HEK293 (cell line): Measurements from ENCODE around the gene ABRACL.

Source experiments
- BCL11A ChIP-seq: fragments of 450-650 bp; formaldehyde crosslinking; IDR thresholded peaks from 2 replicates; pipeline ENCODE4 v1.5.1; 2016; ENCODE audit warnings: low read depth, missing biosample characterization, missing genetic modification characterization
- HOXC10 ChIP-seq: sonication (generic); formaldehyde crosslinking; IDR thresholded peaks from 2 replicates; pipeline ENCODE4 v1.8.1; 2023; ENCODE audit warnings: mild to moderate bottlenecking, missing genetic modification reagents
- KLF8 ChIP-seq: fragments of 450-650 bp; formaldehyde crosslinking; IDR thresholded peaks from 2 replicates; pipeline ENCODE4 v1.5.1; 2016; ENCODE audit warnings: missing biosample characterization, missing genetic modification characterization
- KLF9 ChIP-seq: fragments of 450-650 bp; formaldehyde crosslinking; IDR thresholded peaks from 2 replicates; pipeline ENCODE4 v1.5.1; 2016; ENCODE audit warnings: missing biosample characterization, missing genetic modification characterization, low read depth
- PBX3 ChIP-seq: sonication (generic); formaldehyde crosslinking; IDR thresholded peaks from 2 replicates; pipeline ENCODE4 v1.8.1; 2022; ENCODE audit warnings: mild to moderate bottlenecking, moderate library complexity, missing genetic modification reagents
- YY1 ChIP-seq: fragments of 450-650 bp; formaldehyde crosslinking; IDR thresholded peaks from 2 replicates; pipeline ENCODE4 v1.5.1; 2018; ENCODE audit warnings: missing biosample characterization, missing genetic modification characterization
- ZBTB20 ChIP-seq: fragments of 450-650 bp; formaldehyde crosslinking; IDR thresholded peaks from 2 replicates; pipeline ENCODE4 v1.5.1; 2016; ENCODE audit warnings: missing biosample characterization, missing genetic modification characterization
- ZFP37 ChIP-seq: fragments of 450-650 bp; formaldehyde crosslinking; IDR thresholded peaks from 2 replicates; pipeline ENCODE4 v1.5.1; 2016; ENCODE audit warnings: missing biosample characterization, missing genetic modification characterization
- ZNF132 ChIP-seq: fragments of 450-650 bp; formaldehyde crosslinking; IDR thresholded peaks from 2 replicates; pipeline ENCODE4 v1.5.1; 2017; ENCODE audit warnings: missing biosample characterization, missing genetic modification characterization, borderline replicate concordance
- ZNF211 ChIP-seq: fragments of 450-650 bp; formaldehyde crosslinking; IDR thresholded peaks from 2 replicates; pipeline ENCODE4 v1.5.1; 2016; ENCODE audit warnings: low read depth, missing biosample characterization, missing genetic modification characterization
- ZNF324 ChIP-seq: fragments of 450-650 bp; formaldehyde crosslinking; IDR thresholded peaks from 2 replicates; pipeline ENCODE4 v1.5.1; 2016; ENCODE audit warnings: missing biosample characterization, missing genetic modification characterization
- ZNF335 ChIP-seq: fragments of 450-650 bp; formaldehyde crosslinking; conservative IDR thresholded peaks from 2 replicates; pipeline ENCODE4 v1.5.1; 2016; ENCODE audit warnings: missing biosample characterization, missing genetic modification characterization
- ZNF398 ChIP-seq: fragments of 450-650 bp; formaldehyde crosslinking; IDR thresholded peaks from 2 replicates; pipeline ENCODE4 v1.5.1; 2017; ENCODE audit warnings: missing biosample characterization, missing genetic modification characterization
- ZNF488 ChIP-seq: fragments of 450-650 bp; formaldehyde crosslinking; IDR thresholded peaks from 2 replicates; pipeline ENCODE4 v1.5.1; 2016; ENCODE audit warnings: missing biosample characterization, missing genetic modification characterization
- ZNF549 ChIP-seq: fragments of 450-650 bp; IDR thresholded peaks from 2 replicates; pipeline ENCODE4 v1.5.1; 2018; ENCODE audit warnings: missing biosample characterization, missing genetic modification characterization, mild to moderate bottlenecking, inconsistent platforms, moderate library complexity
- ZNF560 ChIP-seq: fragments of 450-650 bp; formaldehyde crosslinking; IDR thresholded peaks from 2 replicates; pipeline ENCODE4 v1.5.1; 2017; ENCODE audit warnings: missing biosample characterization, missing genetic modification characterization, borderline replicate concordance
- ZNF639 ChIP-seq: fragments of 450-650 bp; formaldehyde crosslinking; IDR thresholded peaks from 2 replicates; pipeline ENCODE4 v1.5.1; 2016; ENCODE audit warnings: missing biosample characterization, missing genetic modification characterization
- ZNF692 ChIP-seq: fragments of 450-650 bp; formaldehyde crosslinking; IDR thresholded peaks from 2 replicates; pipeline ENCODE4 v1.5.1; 2016; ENCODE audit warnings: missing biosample characterization, missing genetic modification characterization
- ZNF704 ChIP-seq: fragments of 450-650 bp; formaldehyde crosslinking; IDR thresholded peaks from 2 replicates; pipeline ENCODE4 v1.5.1; 2016; ENCODE audit warnings: missing biosample characterization, missing genetic modification characterization
- TF ChIP-seq, protein P1 (sequence below): fragments of 450-650 bp; formaldehyde crosslinking; IDR thresholded peaks from 2 replicates; pipeline ENCODE4 v1.5.1; 2016; ENCODE audit warnings: missing biosample characterization, missing genetic modification characterization
- TF ChIP-seq, protein P2 (sequence below): fragments of 450-650 bp; formaldehyde crosslinking; IDR thresholded peaks from 2 replicates; pipeline ENCODE4; 2016; ENCODE audit warnings: missing biosample characterization, missing genetic modification characterization
- TF ChIP-seq, protein P3 (sequence below): fragments of 450-650 bp; formaldehyde crosslinking; IDR thresholded peaks from 2 replicates; pipeline ENCODE4 v1.5.1; 2016; ENCODE audit warnings: missing biosample characterization, missing genetic modification characterization

Gene ABRACL

DNA sequence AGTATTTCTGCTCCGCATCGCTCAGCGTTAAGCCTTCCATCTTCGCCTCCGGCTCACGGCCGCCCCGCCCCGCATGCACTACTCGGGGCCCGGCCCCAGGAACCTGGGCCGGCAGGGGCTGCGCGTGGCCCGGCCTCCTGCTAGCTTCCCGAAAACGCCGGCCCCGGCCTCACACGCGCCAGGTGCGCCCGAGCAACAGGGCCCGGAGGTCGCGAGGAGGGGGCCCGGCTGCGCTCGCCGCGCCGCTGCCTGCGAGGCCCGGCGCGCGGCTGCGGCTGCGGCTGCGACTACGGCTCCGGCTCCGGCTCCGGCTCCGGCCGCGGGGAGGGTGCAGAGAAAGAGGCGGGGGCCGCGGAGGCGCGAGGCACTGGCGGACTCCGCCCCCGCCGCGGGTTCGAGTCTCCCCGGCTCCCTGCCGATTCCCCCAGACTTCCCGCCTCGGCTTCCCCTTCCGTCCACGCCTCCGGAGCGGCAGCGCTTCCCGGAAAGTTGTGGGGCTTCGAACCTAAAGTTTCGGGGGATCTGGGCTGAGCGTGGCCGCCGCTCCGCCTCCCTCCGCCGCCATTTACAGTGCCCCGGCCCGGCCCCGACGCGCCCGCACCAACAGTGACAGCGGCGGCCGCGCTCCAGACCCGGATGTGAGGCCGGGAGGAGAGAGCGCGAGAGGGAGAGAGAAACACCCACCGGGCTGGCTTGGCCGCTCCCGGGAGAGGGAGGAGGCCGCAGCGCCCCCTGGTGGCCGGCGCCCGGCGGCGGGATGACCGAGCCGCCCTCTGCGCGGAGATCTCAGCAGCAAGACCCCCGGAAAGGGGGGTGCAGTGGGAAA, 40.7 kb upstream of the ABRACL start, which contains the start of gene REPS1 (continued):
- TF ChIP-seq, protein P1, sequence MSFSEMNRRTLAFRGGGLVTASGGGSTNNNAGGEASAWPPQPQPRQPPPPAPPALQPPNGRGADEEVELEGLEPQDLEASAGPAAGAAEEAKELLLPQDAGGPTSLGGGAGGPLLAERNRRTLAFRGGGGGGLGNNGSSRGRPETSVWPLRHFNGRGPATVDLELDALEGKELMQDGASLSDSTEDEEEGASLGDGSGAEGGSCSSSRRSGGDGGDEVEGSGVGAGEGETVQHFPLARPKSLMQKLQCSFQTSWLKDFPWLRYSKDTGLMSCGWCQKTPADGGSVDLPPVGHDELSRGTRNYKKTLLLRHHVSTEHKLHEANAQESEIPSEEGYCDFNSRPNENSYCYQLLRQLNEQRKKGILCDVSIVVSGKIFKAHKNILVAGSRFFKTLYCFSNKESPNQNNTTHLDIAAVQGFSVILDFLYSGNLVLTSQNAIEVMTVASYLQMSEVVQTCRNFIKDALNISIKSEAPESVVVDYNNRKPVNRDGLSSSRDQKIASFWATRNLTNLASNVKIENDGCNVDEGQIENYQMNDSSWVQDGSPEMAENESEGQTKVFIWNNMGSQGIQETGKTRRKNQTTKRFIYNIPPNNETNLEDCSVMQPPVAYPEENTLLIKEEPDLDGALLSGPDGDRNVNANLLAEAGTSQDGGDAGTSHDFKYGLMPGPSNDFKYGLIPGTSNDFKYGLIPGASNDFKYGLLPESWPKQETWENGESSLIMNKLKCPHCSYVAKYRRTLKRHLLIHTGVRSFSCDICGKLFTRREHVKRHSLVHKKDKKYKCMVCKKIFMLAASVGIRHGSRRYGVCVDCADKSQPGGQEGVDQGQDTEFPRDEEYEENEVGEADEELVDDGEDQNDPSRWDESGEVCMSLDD (tag by site-specific recombination): no peak; the same call in 1 of the 2 replicates
- TF ChIP-seq ZNF211 (tag by site-specific recombination) (no peak), ZNF488 (no peak), KLF8 (tag by site-specific recombination) (peak; percentile 77; the same call in 1 of the 2 replicates), ZNF324 (tag by site-specific recombination) (peak; percentile 67), KLF9 (tag by site-specific recombination) (peak; percentile 71), ZBTB20 (tag by site-specific recombination) (peak; percentile 57; the same call in 1 of the 2 replicates), ZNF704 (tag by site-specific recombination) (no peak), HOXC10 (CRISPR knock-in tag) (peak; percentile 95; the same call in 1 of the 2 replicates), ZNF335 (tag by site-specific recombination) (0 out of 2 replicates have a peak, but pooled peaks have one; percentile 21), ZNF549 (tag by site-specific recombination) (no peak; the same call in 1 of the 2 replicates), BCL11A (tag by site-specific recombination) (no peak), ZNF398 (tag by site-specific recombination) (no peak), ZNF692 (tag by site-specific recombination) (peak; percentile 62), PBX3 (CRISPR knock-in tag) (0 out of 2 replicates have a peak, but pooled peaks have one; percentile 42), YY1 (tag by site-specific recombination) (peak; percentile 91), ZFP37 (tag by site-specific recombination) (peak; percentile 91; the same call in 1 of the 2 replicates), ZNF132 (tag by site-specific recombination) (no peak), ZNF560 (tag by site-specific recombination) (no peak), ZNF639 (tag by site-specific recombination) (no peak)
- TF ChIP-seq, protein P2, sequence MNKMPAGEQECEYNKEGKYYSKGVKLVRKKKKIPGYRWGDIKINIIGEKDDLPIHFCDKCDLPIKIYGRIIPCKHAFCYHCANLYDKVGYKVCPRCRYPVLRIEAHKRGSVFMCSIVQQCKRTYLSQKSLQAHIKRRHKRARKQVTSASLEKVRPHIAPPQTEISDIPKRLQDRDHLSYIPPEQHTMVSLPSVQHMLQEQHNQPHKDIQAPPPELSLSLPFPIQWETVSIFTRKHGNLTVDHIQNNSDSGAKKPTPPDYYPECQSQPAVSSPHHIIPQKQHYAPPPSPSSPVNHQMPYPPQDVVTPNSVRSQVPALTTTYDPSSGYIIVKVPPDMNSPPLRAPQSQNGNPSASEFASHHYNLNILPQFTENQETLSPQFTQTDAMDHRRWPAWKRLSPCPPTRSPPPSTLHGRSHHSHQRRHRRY: no peak
- TF ChIP-seq, protein P3, sequence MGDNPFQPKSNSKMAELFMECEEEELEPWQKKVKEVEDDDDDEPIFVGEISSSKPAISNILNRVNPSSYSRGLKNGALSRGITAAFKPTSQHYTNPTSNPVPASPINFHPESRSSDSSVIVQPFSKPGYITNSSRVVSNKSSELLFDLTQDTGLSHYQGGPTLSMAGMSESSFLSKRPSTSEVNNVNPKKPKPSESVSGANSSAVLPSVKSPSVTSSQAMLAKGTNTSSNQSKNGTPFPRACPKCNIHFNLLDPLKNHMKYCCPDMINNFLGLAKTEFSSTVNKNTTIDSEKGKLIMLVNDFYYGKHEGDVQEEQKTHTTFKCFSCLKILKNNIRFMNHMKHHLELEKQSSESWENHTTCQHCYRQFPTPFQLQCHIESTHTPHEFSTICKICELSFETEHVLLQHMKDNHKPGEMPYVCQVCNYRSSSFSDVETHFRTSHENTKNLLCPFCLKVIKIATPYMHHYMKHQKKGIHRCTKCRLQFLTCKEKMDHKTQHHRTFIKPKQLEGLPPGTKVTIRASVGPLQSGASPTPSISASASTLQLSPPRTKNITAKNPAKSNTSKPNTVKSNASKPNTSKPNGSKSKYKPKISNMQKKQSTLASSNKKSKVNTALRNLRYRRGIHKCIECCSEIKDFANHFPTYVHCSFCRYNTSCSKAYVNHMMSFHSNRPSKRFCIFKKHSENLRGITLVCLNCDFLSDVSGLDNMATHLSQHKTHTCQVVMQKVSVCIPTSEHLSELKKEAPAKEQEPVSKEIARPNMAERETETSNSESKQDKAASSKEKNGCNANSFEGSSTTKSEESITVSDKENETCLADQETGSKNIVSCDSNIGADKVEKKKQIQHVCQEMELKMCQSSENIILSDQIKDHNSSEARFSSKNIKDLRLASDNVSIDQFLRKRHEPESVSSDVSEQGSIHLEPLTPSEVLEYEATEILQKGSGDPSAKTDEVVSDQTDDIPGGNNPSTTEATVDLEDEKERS: no peak; the same call in 1 of the 2 replicates
